Adrenal gland (tissue), 12 donors: Measurements from ENCODE around the gene CEACAM6. TPM values are rescaled to one million over a fixed set of nuclear protein-coding genes. Genes with fewer than 3 reads are reported as not detected.
A peak's percentile ranks its signal among the peaks of the same experiment; 100 is the strongest.
"Not testable (repeated sequence)": the region's sequence is repeated elsewhere in the genome, so short reads cannot be mapped to it uniquely, and the experiment has no call there.

Source experiments
- DNase-seq, 7 donors: peaks; one replicate each; pipeline ENCODE4 v3.0.0-alpha.2; 2019 to 2020
- H3K27ac ChIP-seq, 5 donors: fragments of 200-600 bp; sonication (generic) in 4 of 5; 1 replicate in 3 of 5; 2 replicates in 2 of 5; pipeline versions ENCODE4 v1.5.1 to v1.8.0; 2016 to 2020; ENCODE audit warnings: mild to moderate bottlenecking in 1 of 5
- H3K27me3 ChIP-seq: fragments of 200-600 bp; 2 replicates; pipeline ENCODE4 v1.8.0; 2021
- H3K36me3 ChIP-seq, 2 donors: fragments of 200-600 bp; replicated peaks in 1 of 2; 1 replicate in 1 of 2; 2 replicates in 1 of 2; pipeline versions ENCODE4 v1.5.1 to v1.8.0; 2018 to 2022
- H3K4me1 ChIP-seq, 2 donors: fragments of 200-600 bp; replicated peaks in 1 of 2; 1 replicate in 1 of 2; 2 replicates in 1 of 2; pipeline versions ENCODE4 v1.5.1 to v1.8.0; 2018 to 2021
- H3K4me3 ChIP-seq, 4 donors: fragments of 200-600 bp; sonication (generic) in 3 of 4; one replicate each; pipeline ENCODE4 v1.5.1; 2016 to 2018
- H3K9me3 ChIP-seq, 3 donors: fragments of 200-600 bp; sonication (generic) in 1 of 3; replicated peaks in 1 of 3; 1 replicate in 2 of 3; 2 replicates in 1 of 3; pipeline versions ENCODE4 v1.5.1 to v1.8.0; 2016 to 2021
- POLR2A ChIP-seq, 2 donors: fragments of 450-650 bp; IDR thresholded peaks; one replicate each; pipeline ENCODE4 v1.6.1; 2017; ENCODE audit warnings: antibody characterized with exemption in 2 of 2, mild to moderate bottlenecking in 2 of 2, moderate library complexity in 1 of 2
- WGBS, 4 donors: extraction: QIAGEN DNeasy Blood & Tissue Kit in 2 of 4; methylation state at CpG; one replicate each; pipeline versions ENCODE4 v1.1.5 to v1.1.7; 2013 to 2017; 5-methylcytosine and 5-hydroxymethylcytosine counted together
- intact Hi-C, 2 donors: fragments of 100-400 bp; cut with DNase I; formaldehyde crosslinking; loops; one replicate each; pipeline versions ENCODE4 v1.14.1 to v1.15.0; 2022 to 2023
- polyA plus RNA-seq, 3 donors: library from polyadenylated mRNA; stranded (reverse); fragments of 200-250 nt in 2 of 3; fragments of 350-450 nt in 1 of 3; fragmentation: Illumina TruSeq in 1 of 3; extraction: RNeasy Lipid Tissue Mini Kit (QIAGEN cat#74804) in 1 of 3; gene quantifications; one replicate each; pipeline ENCODE4 v1.2.3, GENCODE V29; 2013 to 2014
- total RNA-seq, 9 donors: library from RNA; depleted of rRNA in 4 of 9; stranded (reverse); fragments of >200 nt in 4 of 9; fragments of 120-200 nt in 1 of 9; fragmentation: NEBNext Ultra II Directional in 1 of 9; extraction: Animal tissue kit (Norgen Biotek cat#: 25700) in 1 of 9; gene quantifications; one replicate each; pipeline versions ENCODE4 v1.1.0 to v1.2.4, GENCODE V29; 2013 to 2023
- TF ChIP-seq, protein P1 (sequence below), 6 experiments: fragments of 450-650 bp in 4 of 6; fragments of 200-600 bp in 2 of 6; sonication (generic) in 1 of 6; IDR thresholded peaks; 1 replicate in 5 of 6; 2 replicates in 1 of 6; pipeline versions ENCODE4 v1.5.1 to v1.8.0; 2016 to 2021; ENCODE audit warnings: antibody characterized with exemption in 6 of 6, mild to moderate bottlenecking in 2 of 6, moderate library complexity in 1 of 6
- donor health status: healthy with polysubstance abuse.
- donor health status: Bipolar disorder and iron deficiency.
- donor health status: DM: yes; HTN: yes; CAD: no.
- donor health status: DM: no; HTN: no; CAD: no.
- donor health status: DM: no; HTN: no; CAD: no.
- donor health status: DM: yes; HTN: yes; CAD: no.

CEACAM6 gene
- total and polyA plus RNA-seq, 12 donors, result 0.06 to 0.76 (median 0.24) TPM; not detected in 5

DNA sequence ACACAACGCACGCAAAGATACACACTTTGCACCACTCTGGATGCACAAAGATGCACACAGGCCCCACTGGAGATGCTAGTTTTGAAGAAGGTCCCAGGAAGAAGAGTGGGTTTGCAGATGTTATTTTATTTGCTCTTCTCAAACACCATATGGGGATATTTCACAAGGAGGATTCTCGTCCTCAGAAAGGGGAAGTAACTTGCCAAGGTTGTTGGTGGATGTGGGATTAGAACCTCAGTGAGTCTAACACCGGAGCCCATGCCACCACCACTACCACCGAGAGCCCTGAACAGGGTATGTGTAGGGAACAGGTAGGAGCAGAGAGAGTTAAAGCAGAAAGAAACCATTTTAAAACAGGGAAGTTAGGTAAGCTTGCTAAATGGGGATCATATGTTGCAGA lies 9.6 kb upstream of the CEACAM6 start:
- intact Hi-C loops, result no loop called here
- TF ChIP-seq, protein P1, sequence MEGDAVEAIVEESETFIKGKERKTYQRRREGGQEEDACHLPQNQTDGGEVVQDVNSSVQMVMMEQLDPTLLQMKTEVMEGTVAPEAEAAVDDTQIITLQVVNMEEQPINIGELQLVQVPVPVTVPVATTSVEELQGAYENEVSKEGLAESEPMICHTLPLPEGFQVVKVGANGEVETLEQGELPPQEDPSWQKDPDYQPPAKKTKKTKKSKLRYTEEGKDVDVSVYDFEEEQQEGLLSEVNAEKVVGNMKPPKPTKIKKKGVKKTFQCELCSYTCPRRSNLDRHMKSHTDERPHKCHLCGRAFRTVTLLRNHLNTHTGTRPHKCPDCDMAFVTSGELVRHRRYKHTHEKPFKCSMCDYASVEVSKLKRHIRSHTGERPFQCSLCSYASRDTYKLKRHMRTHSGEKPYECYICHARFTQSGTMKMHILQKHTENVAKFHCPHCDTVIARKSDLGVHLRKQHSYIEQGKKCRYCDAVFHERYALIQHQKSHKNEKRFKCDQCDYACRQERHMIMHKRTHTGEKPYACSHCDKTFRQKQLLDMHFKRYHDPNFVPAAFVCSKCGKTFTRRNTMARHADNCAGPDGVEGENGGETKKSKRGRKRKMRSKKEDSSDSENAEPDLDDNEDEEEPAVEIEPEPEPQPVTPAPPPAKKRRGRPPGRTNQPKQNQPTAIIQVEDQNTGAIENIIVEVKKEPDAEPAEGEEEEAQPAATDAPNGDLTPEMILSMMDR (IDR thresholded peaks at IDR 0.05), result no peak
- TF ChIP-seq POLR2A (IDR thresholded peaks at IDR 0.05), result no peak
- no peaks in the 10 kb centered on the region for H3K36me3 ChIP-seq
- no peak overlapping the region for H3K4me3 ChIP-seq
- no peak for DNase-seq
- H3K27me3 ChIP-seq, result peaks cover 12% of the 10 kb centered on the region
- WGBS, 4 donors, result 61 to 71% (median 63%) methylated on average over 5 of the region's 5 CpGs
- H3K27ac ChIP-seq, result no peak overlapping the region
- no peaks in the 10 kb centered on the region for H3K9me3 ChIP-seq
- H3K4me1 ChIP-seq, result no peaks in the 10 kb centered on the region

DNA sequence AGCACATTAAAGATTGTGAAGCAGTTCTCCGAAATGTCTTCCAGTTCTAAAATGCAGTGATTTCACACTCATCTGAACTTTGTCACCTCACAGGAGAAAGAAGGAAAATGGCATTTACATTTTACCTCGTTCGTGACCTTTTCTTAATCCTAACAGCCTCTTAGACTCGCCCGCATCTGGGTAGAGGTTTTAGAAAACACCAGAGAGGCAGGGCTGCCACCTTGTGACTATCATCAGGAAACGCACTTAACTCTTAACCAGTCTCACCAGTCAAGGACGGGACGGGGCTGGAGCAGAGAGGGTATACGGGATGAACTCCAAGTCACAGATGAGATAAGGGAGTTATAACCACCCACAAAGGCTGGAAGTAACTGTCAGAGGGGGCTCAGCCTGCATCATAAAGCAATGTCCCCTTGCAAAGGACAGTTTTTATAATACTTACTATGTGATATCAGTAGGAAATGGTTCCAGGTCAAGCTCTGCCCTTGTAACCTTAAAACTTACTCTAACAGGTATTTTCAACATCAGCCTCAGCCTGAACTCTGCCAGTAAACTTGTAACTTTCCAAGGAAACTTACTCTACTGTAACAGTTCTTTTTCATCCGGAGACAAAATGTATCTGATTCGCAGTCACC lies 8.6 kb upstream of the CEACAM6 start:
- DNase-seq, result peak in 6 of 7 donors; percentile 29 to 54 (median 36)
- H3K4me3 ChIP-seq, result no peak overlapping the region
- H3K27ac ChIP-seq, result no peak overlapping the region
- TF ChIP-seq POLR2A (IDR thresholded peaks at IDR 0.05), result no peak
- TF ChIP-seq, protein P1 (IDR thresholded peaks at IDR 0.05), result peak in 5 of 6 experiments; percentile 16 to 40 (median 31)
- WGBS, 4 donors, result 17 to 19% (median 18%) methylated on average over 11 of the region's 11 CpGs
- H3K9me3 ChIP-seq, result no peaks in the 10 kb centered on the region
- no peaks in the 10 kb centered on the region for H3K36me3 ChIP-seq
- no peaks in the 10 kb centered on the region for H3K4me1 ChIP-seq
- intact Hi-C loops, result no loop called here
- H3K27me3 ChIP-seq, result peaks cover 12% of the 10 kb centered on the region

DNA sequence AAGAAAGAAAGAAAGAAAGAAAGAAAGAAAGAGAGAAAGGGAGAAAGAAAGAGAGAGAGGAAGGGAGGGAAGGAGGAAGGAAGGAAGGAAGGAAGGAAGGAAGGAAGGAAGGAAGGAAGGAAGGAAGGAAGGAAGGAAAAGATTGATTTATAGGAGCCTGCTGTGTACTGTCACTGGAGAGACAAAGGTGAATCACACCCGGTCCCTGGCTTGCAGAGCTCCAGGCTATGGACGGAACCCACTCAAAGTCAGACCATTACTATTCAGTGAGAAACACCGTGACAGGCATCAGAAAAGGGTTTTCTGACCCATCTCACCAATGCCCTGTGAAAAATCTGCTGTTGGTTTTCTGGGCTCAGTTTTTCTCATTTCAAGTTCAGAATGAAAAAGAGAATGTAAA lies 7.3 kb upstream of the CEACAM6 start:
- TF ChIP-seq, protein P1 (IDR thresholded peaks at IDR 0.05), result no peak
- no peak for TF ChIP-seq POLR2A (IDR thresholded peaks at IDR 0.05)
- WGBS, 4 donors, result 36 to 63% (median 45%) methylated on average over 3 of the region's 3 CpGs
- H3K27me3 ChIP-seq, result peaks cover 12% of the 10 kb centered on the region
- no peak for DNase-seq
- H3K4me1 ChIP-seq, result no peaks in the 10 kb centered on the region
- no peak overlapping the region for H3K4me3 ChIP-seq
- no peak overlapping the region for H3K27ac ChIP-seq
- intact Hi-C loops, result no loop called here
- H3K36me3 ChIP-seq, result no peaks in the 10 kb centered on the region
- no peaks in the 10 kb centered on the region for H3K9me3 ChIP-seq

DNA sequence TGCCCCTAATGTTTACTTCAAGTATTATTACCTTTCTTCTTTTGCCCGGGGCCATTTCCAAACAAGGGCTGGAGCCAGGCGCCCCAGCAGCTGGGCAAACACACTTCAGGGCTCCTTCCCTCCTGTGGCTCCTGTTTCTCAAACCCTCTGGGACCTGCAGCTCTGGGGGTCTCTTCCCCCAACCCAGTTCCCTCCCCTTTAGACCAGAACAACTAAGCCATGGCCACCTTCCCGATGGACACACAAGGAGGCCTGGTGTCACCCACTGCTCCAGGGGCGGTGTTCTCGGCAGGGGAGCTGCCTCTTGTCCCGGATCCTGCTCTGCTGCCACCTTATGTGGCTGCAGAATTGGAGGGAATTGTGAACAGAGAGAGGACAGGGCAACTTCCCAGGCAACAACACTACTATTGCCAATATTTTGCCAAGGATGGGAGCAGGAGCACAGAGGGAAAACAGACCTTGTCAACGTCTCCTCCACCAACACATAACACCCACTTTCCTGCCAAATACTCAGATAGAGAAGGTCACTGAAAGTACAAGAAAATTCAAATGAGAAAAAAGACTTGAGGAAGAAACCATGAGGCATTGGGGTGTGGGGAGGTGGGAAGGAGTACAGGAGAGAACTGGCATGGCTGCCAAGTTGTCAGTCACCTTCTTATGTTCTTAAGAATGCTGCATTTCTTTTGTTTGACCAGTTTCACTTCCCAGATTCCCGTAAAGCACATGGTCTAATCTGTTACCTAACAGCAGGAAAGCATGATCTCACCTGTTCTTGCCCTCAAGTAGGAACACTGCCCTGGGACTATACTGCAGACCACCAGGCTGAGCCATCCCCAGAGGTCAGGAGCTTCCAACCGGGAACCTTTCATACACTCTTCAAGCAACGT lies 4.8 kb upstream of the CEACAM6 start:
- DNase-seq, H3K27me3 ChIP-seq, H3K36me3 ChIP-seq, H3K4me1 ChIP-seq, H3K9me3 ChIP-seq, intact Hi-C loops, H3K4me3 ChIP-seq, H3K27ac ChIP-seq: not testable (repeated sequence)
- WGBS, 4 donors, result 42 to 58% (median 52%) methylated on average over 4 to 8 of the region's 10 CpGs
